Endothelial cell of umbilical vein (primary cell): ENCODE measurements around the gene TDP1. TPM values are rescaled to one million over a fixed set of nuclear protein-coding genes. Genes with fewer than 3 reads are reported as not detected.

Source experiments
- BruUV-seq: library from RNA; stranded (reverse); fragments of 400-500 nt; replicated peaks from 2 replicates; lab custom pipeline; 2021; lab: Mats Ljungman, UMichigan
- CTCF ChIA-PET: fragments of 300-600, 350-600 bp; sonication (Branson Sonifier 250); formaldehyde crosslinking; loops from one replicate; lab custom pipeline; 2021; ENCODE audit warnings: antibody characterized with exemption, inconsistent platforms; lab: Charles Lee
- POLR2A ChIA-PET: fragments of 300-600, 350-600 bp; sonication (Branson Sonifier 250); formaldehyde crosslinking; loops from one replicate; lab custom pipeline; 2021; ENCODE audit warnings: antibody characterized with exemption, inconsistent platforms; lab: Charles Lee
- DNase-seq: peaks from one replicate; pipeline ENCODE4 v3.0.0-alpha.2; 2011; ENCODE audit warnings: low read depth, low spot score
- FAIRE-seq: peaks from 2 replicates; lab custom pipeline; 2011; peaks lifted over from hg19 to GRCh38; lab: Jason Lieb, UNC
- H2AFZ ChIP-seq: 2 replicates; pipeline ENCODE4 v1.6.0; 2012; ENCODE audit warnings: low read depth, low read length, control low read depth, inconsistent platforms
- H3K27ac ChIP-seq: 2 replicates; pipeline ENCODE4 v1.5.1; 2011; ENCODE audit warnings: low read depth, mild to moderate bottlenecking, control low read depth, low read length, moderate library complexity; ENCODE audit not compliant: insufficient read depth
- H3K27me3 ChIP-seq, 2 experiments: 2 replicates each; pipeline versions ENCODE4 v1.6.0 to v1.6.1; 2011; ENCODE audit warnings: low read length in 2 of 2, mixed read lengths in 1 of 2; ENCODE audit not compliant: control insufficient read depth in 2 of 2, insufficient read depth in 2 of 2
- H3K36me3 ChIP-seq, 2 experiments: 2 replicates in 1 of 2; 3 replicates in 1 of 2; pipeline ENCODE4 v1.5.1; 2011; ENCODE audit warnings: low read length in 2 of 2, mild to moderate bottlenecking in 1 of 2, moderate library complexity in 1 of 2; ENCODE audit not compliant: control insufficient read depth in 2 of 2, insufficient read depth in 2 of 2; ENCODE audit errors: extremely low read depth in 1 of 2
- H3K4me1 ChIP-seq: 3 replicates; pipeline ENCODE4 v1.5.1; 2011; ENCODE audit warnings: mild to moderate bottlenecking, low read length; ENCODE audit not compliant: control insufficient read depth, insufficient read depth; ENCODE audit errors: extremely low read depth
- H3K4me2 ChIP-seq: 2 replicates; pipeline ENCODE4 v1.6.1; 2011; ENCODE audit warnings: low read length, control low read depth, mixed read lengths; ENCODE audit not compliant: insufficient read depth
- H3K4me3 ChIP-seq, 3 experiments: fragments of 200-600 bp in 1 of 3; sonication (generic), shearing (Covaris generic) in 1 of 3; replicated peaks in 1 of 3; 2 replicates each; pipeline ENCODE4 v1.5.1; 2011 to 2016; ENCODE audit warnings: control low read depth in 3 of 3, low read length in 3 of 3, mild to moderate bottlenecking in 2 of 3, inconsistent platforms in 1 of 3, low read depth in 1 of 3, moderate library complexity in 1 of 3; ENCODE audit not compliant: insufficient read depth in 1 of 3
- H3K79me2 ChIP-seq: 2 replicates; pipeline ENCODE4 v1.6.0; 2012; ENCODE audit warnings: low read length, inconsistent platforms; ENCODE audit not compliant: control insufficient read depth, insufficient read depth
- H3K9ac ChIP-seq: replicated peaks from 2 replicates; pipeline ENCODE3; 2011; ENCODE audit warnings: low read length, control low read depth; ENCODE audit not compliant: insufficient read depth; ENCODE audit errors: extremely low read depth
- H3K9me1 ChIP-seq: replicated peaks from 3 replicates; pipeline ENCODE4 v1.6.0; 2011; ENCODE audit warnings: mild to moderate bottlenecking, low read length; ENCODE audit not compliant: control insufficient read depth, insufficient read depth; ENCODE audit errors: extremely low read depth
- H3K9me3 ChIP-seq: replicated peaks from 2 replicates; pipeline ENCODE4 v1.5.1; 2012; ENCODE audit warnings: low read length, inconsistent platforms; ENCODE audit not compliant: control insufficient read depth, insufficient read depth
- H4K20me1 ChIP-seq: replicated peaks from 2 replicates; pipeline ENCODE3; 2011; ENCODE audit warnings: mild to moderate bottlenecking, low read length; ENCODE audit not compliant: control insufficient read depth, insufficient read depth; ENCODE audit errors: extremely low read depth
- EZH2 ChIP-seq: IDR thresholded peaks from 2 replicates; pipeline ENCODE4 v1.6.1; 2012; ENCODE audit warnings: borderline replicate concordance, low read depth, mild to moderate bottlenecking, moderate library complexity, low read length, inconsistent platforms; ENCODE audit not compliant: severe bottlenecking
- FOS ChIP-seq: IDR thresholded peaks from 2 replicates; pipeline ENCODE4 v1.6.1; 2011; ENCODE audit warnings: mild to moderate bottlenecking, low read length, moderate library complexity, borderline replicate concordance; ENCODE audit not compliant: insufficient read depth
- GATA2 ChIP-seq: IDR thresholded peaks from 2 replicates; pipeline ENCODE4 v1.7.0; 2011; ENCODE audit warnings: low read depth, mild to moderate bottlenecking, moderate library complexity, mixed read lengths, low read length; ENCODE audit not compliant: insufficient read length, insufficient read depth
- JUN ChIP-seq: IDR thresholded peaks from 2 replicates; pipeline ENCODE4 v1.6.1; 2011; ENCODE audit warnings: borderline replicate concordance, low read depth; ENCODE audit not compliant: insufficient read length, insufficient read depth
- MYC ChIP-seq: IDR thresholded peaks from one replicate; pipeline ENCODE4 v1.6.1; 2011; ENCODE audit warnings: mild to moderate bottlenecking, low read depth, low read length
- POLR2A ChIP-seq: IDR thresholded peaks from 2 replicates; pipeline ENCODE4 v1.6.1; 2012; ENCODE audit warnings: low read depth, mild to moderate bottlenecking, control low read depth, low read length
- POLR2AphosphoS5 ChIP-seq: IDR thresholded peaks from 2 replicates; pipeline ENCODE4 v1.6.1; 2012; ENCODE audit warnings: low read depth, mild to moderate bottlenecking, control low read depth, low read length, moderate library complexity; ENCODE audit not compliant: insufficient read depth
- dilution Hi-C: fragments of 300-500 bp; cut with MboI; formaldehyde crosslinking; loops from one replicate; pipeline ENCODE4 v1.15.0; 2019; ENCODE audit warnings: low sequenced_read_pairs; ENCODE audit not compliant: extremely low pct_ligation_motif_present
- intact Hi-C: fragments of 100-400 bp; cut with micrococcal nuclease; formaldehyde crosslinking; loops from one replicate; pipeline ENCODE4 v1.10.0; 2022
- polyA plus RNA-seq, 4 experiments: library from polyadenylated mRNA; depleted of rRNA in 3 of 4; stranded (reverse) in 3 of 4; unstranded in 1 of 4; fragments of >200 nt; gene quantifications; 2 replicates each; pipeline versions ENCODE4 v1.2.1 to v1.2.3, GENCODE V29; 2011 to 2012; ENCODE audit warnings: missing spikeins in 1 of 4
- total RNA-seq: library from RNA; stranded (reverse); gene quantifications from 2 replicates; pipeline ENCODE4 v1.2.3, GENCODE V29; 2021
- TF ChIP-seq, protein P1 (sequence below), 2 donors: IDR thresholded peaks; 1 replicate in 1 of 2; 2 replicates in 1 of 2; pipeline ENCODE4 v1.5.1; 2011; ENCODE audit warnings: low read length in 2 of 2, mild to moderate bottlenecking in 2 of 2, moderate library complexity in 2 of 2, control low read depth in 1 of 2, inconsistent platforms in 1 of 2, low read depth in 1 of 2; ENCODE audit not compliant: insufficient read depth in 1 of 2; ENCODE audit errors: extremely low read depth in 1 of 2
- TF ChIP-seq, protein P2 (sequence below): IDR thresholded peaks from 2 replicates; pipeline ENCODE4 v1.6.1; 2011; ENCODE audit not compliant: insufficient read depth, insufficient read length

The TDP1 gene
- total and polyA plus RNA-seq, 2 donors (not counting 3 experiments of a cell fraction or from before 2014, with no cell fraction given): 14.1 to 30.5 TPM

DNA sequence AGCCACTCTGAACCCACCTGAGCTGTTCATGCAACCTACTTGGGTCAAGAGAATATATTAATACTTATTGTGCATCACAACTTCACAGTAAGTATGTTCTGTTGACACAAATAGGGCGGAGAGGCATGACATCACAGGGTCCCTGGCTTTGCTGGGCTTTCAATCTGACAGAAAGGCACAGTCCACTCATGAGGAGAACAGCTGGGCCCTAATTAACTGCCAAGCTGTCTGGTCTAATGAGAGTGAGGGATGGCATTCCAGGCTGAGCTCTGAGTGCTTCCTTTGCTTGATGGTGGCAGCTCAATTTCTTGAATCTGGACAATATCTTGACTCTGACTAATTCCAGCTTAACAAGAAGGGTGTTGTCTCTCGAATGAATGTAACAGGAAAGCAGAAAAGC is 3.2 kb upstream of the TDP1 start:
- TF ChIP-seq MYC (no peak), POLR2A (no peak), GATA2 (no peak), FOS (no peak), POLR2AphosphoS5 (no peak), EZH2 (no peak), JUN (no peak)
- TF ChIP-seq, protein P1, sequence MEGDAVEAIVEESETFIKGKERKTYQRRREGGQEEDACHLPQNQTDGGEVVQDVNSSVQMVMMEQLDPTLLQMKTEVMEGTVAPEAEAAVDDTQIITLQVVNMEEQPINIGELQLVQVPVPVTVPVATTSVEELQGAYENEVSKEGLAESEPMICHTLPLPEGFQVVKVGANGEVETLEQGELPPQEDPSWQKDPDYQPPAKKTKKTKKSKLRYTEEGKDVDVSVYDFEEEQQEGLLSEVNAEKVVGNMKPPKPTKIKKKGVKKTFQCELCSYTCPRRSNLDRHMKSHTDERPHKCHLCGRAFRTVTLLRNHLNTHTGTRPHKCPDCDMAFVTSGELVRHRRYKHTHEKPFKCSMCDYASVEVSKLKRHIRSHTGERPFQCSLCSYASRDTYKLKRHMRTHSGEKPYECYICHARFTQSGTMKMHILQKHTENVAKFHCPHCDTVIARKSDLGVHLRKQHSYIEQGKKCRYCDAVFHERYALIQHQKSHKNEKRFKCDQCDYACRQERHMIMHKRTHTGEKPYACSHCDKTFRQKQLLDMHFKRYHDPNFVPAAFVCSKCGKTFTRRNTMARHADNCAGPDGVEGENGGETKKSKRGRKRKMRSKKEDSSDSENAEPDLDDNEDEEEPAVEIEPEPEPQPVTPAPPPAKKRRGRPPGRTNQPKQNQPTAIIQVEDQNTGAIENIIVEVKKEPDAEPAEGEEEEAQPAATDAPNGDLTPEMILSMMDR (IDR thresholded peaks at IDR 0.05; ENCODE audit: extremely low read depth in 1 of 2, insufficient read depth in 1 of 2, low read depth in 1 of 2, low read length in 2 of 2): no peak
- TF ChIP-seq, protein P2, sequence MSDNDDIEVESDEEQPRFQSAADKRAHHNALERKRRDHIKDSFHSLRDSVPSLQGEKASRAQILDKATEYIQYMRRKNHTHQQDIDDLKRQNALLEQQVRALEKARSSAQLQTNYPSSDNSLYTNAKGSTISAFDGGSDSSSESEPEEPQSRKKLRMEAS: no peak
- H3K27me3 ChIP-seq: no peaks in the 10 kb centered on the region
- POLR2A ChIA-PET: interaction anchor here (0.6 kb wide), 1 partner anchor 921 kb away, joined by 6 read pairs; no protein-coding TSS in a partner anchor
- no peaks in the 10 kb centered on the region for H3K9me1 ChIP-seq
- BruUV-seq: no TSS peak
- H3K4me2 ChIP-seq: no peak overlapping the region
- CTCF ChIA-PET: interaction anchor here (0.9 to 6.4 kb wide), 5 partner anchors 9 to 26 kb away, joined by 3 to 93 read pairs (median 4); no protein-coding TSS in a partner anchor
- no peaks in the 10 kb centered on the region for H4K20me1 ChIP-seq
- dilution Hi-C loops: no loop called here
- no peaks in the 10 kb centered on the region for H3K9me3 ChIP-seq
- no peak overlapping the region for H3K4me3 ChIP-seq
- FAIRE-seq (no peak), DNase-seq (no peak)
- H3K4me1 ChIP-seq: peaks cover 24% of the 10 kb centered on the region
- peak overlapping the region; percentile 34 for H2AFZ ChIP-seq
- no peak overlapping the region for H3K27ac ChIP-seq
- H3K9ac ChIP-seq: no peak overlapping the region
- intact Hi-C loops: no loop called here
- no peaks in the 10 kb centered on the region for H3K36me3 ChIP-seq
- H3K79me2 ChIP-seq: peaks cover 11% of the 10 kb centered on the region
